NOMO-1 treated with dmso at 0.1 percent for 144 hours (cell line): ENCODE results near the gene LGR5.

ENCODE experiments used
- DNase-seq: peaks from one replicate; lab custom pipeline; 2025; ENCODE audit not compliant: unreplicated experiment; lab: John Stamatoyannopoulos, UW

The LGR5 gene, protein sequence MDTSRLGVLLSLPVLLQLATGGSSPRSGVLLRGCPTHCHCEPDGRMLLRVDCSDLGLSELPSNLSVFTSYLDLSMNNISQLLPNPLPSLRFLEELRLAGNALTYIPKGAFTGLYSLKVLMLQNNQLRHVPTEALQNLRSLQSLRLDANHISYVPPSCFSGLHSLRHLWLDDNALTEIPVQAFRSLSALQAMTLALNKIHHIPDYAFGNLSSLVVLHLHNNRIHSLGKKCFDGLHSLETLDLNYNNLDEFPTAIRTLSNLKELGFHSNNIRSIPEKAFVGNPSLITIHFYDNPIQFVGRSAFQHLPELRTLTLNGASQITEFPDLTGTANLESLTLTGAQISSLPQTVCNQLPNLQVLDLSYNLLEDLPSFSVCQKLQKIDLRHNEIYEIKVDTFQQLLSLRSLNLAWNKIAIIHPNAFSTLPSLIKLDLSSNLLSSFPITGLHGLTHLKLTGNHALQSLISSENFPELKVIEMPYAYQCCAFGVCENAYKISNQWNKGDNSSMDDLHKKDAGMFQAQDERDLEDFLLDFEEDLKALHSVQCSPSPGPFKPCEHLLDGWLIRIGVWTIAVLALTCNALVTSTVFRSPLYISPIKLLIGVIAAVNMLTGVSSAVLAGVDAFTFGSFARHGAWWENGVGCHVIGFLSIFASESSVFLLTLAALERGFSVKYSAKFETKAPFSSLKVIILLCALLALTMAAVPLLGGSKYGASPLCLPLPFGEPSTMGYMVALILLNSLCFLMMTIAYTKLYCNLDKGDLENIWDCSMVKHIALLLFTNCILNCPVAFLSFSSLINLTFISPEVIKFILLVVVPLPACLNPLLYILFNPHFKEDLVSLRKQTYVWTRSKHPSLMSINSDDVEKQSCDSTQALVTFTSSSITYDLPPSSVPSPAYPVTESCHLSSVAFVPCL

DNA sequence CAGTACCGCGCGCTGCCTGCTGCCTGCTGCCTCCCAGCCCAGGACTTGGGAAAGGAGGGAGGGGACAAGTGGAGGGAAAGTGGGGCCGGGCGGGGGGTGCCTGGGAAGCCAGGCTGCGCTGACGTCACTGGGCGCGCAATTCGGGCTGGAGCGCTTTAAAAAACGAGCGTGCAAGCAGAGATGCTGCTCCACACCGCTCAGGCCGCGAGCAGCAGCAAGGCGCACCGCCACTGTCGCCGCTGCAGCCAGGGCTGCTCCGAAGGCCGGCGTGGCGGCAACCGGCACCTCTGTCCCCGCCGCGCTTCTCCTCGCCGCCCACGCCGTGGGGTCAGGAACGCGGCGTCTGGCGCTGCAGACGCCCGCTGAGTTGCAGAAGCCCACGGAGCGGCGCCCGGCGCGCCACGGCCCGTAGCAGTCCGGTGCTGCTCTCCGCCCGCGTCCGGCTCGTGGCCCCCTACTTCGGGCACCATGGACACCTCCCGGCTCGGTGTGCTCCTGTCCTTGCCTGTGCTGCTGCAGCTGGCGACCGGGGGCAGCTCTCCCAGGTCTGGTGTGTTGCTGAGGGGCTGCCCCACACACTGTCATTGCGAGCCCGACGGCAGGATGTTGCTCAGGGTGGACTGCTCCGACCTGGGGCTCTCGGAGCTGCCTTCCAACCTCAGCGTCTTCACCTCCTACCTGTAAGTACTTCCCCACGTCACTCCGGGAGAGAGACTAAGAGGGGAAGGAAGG is at the start of gene LGR5:
LGR5 (plus strand) TSS at position 186 of the 732 bp plus-strand sequence; CDS start at position 469, 283 bp downstream.
- DNase-seq: no peak

DNA sequence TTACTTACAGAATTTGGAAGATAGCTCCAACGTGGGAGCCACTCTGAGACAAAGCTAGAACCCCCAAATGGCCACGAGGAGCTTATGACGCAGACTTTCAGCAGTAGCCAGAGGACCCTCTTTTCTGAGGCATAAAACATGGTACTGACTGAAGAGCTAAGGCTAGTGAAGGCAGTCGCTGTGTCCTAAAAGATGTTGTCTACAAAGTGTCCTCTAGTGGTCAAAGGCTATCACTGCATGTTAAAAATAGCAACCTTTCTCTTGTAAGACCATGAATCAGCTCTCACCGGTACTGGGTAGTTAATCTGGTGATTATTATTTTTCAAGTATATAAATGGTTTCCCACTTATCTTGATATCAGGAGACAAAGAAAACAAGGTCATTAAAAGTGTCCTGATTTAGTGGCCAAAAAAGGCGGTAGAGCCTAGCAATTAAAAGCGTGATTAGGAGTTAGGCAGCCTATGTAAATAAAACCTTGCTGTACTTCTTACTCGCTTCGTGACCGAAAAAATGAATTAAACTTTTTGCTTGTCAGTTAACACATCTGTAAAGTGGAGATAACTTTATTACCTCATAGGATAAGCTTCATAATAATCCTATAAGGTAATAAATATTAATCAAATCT is 47.0 kb upstream of the LGR5 start:
- peak; percentile 8 for DNase-seq

DNA sequence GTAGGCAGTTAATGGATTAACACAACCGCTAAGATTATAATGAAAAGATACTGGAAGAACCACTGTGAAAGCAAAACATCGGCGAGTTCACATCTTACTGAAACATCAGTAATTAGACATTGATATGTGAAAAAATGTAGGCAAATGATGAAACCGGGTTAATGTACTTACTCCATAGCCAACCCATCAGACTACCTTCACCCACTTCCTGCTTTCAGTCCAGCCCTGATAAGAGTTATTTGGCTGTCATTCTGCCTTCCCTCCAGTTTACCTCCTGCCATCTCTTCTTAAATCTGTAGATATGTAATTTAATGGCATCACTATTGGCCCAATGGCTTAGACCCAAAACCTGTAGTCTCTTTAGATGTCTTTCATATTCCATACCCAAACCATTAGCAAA is 46.0 kb upstream of the LGR5 start:
- DNase-seq: no peak

DNA sequence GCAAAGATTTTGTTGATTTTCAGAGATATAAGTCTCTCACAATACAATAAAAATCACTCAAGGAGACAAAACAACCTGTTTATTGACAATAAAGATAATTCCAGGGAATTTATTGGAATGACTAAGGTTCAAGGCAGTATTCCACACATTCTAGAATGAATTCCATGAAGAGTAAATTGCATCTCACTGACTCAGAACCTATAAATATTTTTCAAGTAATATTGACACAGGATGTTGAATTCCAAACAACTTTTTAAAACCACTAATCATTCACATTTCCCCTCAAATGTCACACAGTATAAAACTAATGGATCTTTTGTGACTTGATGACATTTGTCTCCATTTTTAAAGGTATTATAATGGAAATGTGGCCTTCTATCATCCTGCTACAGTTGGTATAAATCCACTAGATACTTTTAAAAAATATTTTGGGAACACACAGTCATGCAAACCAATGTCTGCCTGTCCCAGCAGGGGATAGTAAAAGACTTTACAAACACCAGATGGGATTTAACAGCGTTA is 42.1 kb upstream of the LGR5 start:
- no peak for DNase-seq

DNA sequence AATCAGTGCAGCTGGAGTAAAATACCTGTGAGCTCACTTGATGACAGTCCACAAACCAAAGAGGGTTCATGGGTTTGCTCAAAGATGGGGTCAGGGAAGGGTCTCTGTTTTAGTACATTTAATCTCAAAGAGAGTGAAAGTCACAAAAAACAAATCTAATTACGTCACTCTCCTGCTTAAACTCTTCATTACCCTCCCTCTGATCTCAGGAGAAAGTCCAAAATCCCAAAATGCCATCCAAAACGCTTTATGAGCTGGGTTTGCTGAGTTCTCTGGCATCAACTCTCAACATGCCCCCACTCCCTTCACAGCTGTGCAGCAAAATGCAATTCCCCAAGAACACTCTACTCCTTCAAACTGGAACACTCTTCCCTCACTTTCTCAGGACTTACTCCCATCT is 40.4 kb upstream of the LGR5 start:
- no peak for DNase-seq

DNA sequence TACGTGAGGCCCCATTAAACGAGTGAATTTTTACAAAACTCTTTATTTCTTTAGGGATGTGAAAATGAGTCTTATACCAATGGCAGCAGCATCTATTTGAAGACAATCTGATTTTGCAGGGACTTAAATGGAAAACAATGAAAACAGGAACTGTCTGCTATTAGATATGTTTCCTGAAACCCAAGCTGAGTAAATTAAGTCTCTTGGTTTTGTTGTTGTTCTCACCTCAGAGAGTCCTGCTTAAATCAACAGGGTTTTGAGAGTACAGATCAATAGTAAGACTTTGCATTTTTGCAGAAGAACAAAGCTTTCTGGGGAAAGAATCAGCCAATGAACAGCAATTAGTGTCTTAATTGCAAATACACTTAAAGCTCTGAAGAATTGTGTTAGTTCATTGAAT is 39.1 kb upstream of the LGR5 start:
- DNase-seq: no peak

DNA sequence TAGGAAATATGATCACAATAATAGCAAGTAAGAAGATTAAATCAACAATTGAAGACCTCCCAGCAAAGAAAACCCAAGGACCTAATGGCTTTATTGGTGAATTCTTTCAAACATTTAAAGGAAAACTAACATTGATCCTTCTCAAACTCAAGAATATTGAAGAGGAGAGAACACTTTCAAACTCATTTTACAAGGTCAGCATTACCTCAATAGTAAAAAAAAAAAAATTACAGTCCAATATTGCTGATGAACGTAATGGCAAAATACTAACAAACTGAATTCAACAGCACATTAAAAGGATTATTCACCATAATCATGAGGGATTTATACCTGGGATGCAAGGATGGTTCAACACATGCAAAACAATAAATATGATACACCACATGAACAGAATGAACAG is 33.7 kb upstream of the LGR5 start:
- no peak for DNase-seq

DNA sequence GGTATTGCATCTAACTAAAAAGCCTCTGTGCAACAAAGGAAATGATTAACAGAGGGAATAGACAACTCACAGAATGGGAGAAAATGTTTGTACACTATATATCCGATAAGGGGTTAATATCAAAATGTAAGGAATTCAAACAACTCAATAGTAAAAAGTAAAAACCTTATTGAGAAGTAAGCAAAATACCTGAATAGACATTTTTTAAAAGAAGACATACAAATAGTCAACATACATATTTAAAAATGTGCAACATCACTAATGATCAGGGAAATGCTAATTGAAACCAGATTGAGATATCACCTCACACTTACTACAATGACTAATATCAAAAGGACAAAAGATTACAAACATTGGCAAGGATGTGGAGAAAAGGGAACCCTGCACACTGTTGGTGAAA is 31.9 kb upstream of the LGR5 start:
- no peak for DNase-seq

DNA sequence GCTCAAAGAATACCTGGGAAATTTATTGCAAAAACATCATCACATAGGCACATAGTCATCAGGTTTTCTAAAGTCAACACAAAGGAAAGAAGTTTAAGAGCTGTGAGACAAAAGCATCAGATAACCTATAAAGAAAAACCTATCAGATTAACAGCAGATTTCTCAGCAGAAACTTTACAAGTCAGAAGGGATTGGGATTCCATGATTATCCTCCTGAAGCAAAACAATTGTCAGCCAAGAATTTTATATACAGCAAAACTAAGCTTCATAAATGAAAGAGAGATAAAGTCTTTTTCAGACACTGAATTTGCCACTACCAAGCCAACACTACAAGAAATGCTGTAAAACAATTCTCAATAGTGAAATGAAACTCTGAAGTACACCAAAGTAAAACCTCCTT is 28.8 kb upstream of the LGR5 start:
- DNase-seq: no peak

DNA sequence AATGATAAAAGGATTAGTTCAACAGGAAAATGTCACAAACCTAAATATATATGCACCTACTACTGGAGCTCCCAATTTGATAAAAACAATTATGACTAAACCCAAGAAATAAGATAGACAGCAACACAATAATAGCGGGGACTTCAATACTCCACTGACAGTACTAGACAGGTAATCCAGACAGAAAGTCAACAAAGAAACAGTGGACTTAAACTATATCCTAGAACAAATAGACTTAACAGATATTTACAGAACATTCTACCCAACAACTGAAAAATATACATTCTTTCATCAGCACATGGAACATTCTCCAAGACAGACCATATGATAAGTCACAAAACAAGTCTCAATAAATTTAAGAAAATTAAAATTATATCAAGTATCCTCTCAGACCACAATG is 28.0 kb upstream of the LGR5 start:
- DNase-seq: no peak

DNA sequence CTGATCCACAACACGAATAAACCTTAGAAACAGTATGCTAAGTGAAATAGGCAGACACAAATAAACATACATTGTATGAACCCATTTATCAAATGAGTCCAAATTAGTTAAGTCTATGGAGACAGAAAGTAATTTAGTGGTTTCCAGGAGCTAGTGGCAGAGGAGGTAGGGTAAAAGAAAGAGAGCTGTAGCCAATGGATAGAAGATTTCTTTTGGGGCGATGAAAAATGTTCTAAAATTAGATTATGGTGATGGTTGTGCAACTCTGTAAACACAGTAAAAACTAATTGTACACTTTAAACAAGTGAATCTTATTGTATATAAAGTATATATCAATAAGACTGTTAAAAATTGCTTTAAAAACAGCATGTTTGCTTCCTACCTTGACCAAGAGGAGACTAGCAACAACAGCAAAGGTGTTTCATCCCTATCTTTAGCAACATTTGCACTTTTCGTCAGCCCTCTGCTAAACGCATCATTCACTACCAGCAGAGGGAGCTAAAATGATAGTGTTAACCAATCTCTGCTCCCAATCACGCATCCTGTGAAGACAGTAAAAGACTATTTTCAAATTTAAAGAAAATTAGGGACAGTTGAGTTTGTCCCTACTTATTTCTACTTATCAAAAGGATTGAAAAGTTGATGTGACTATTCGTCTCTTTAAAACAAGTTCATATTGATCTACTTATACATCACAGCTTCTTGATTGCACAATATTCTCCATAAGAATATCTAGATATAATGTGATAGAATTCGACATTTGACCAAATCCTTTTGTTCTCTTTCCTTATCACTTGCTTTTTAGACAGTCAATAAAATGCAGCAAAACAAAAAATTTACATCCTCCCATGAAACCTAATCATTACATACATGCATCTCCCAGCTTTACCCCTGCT is 24.0 kb upstream of the LGR5 start:
- no peak for DNase-seq

DNA sequence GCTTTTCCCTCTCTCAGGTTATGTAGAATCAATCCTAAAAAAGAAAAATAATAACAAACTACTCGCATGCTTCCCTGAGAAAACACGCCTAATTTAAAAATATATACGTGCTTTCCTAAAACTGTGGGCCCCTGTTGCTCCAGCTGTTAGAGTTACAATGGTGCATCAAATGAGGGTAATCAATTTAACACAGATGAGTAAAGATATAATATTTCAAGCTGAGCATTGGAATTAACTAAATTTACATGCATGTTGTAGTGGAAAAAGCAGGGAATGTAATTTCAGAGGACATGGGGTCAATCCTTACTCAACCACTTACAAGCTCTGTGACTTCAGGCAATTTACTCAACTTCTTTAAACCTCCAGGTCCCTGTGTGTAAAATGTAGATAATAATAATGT is 22.4 kb upstream of the LGR5 start:
- DNase-seq: no peak

DNA sequence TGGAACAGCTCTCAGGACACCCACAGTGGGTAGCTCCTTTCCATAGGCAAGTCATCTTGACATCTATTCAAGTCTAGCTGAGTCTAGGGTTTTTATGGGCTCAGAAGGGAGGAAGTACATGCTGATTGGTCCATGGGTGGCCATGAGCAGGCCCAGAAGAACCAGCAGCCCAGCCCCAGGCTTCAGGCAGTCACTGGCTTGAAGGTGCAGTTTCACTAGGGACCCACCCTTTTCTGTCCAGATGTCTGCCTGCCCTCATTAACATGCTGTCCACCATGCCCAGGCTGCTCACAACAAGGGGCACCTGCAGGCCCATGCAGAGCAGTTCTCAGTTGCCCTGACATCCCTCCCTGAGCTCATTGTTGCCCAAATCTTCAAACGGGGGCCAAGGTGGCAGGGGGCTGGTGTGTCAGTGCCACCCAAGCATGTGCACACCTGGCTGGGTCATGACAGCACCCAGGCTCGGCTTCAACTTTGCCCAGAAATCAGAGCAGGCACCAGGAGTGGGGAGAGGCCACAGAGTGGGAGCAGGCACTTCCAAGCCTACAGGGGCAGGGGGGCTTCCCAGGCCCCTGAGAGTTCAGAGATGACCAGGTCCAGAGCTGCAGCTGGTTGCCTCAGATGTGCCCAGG is 18.7 kb upstream of the LGR5 start:
- DNase-seq: no peak

DNA sequence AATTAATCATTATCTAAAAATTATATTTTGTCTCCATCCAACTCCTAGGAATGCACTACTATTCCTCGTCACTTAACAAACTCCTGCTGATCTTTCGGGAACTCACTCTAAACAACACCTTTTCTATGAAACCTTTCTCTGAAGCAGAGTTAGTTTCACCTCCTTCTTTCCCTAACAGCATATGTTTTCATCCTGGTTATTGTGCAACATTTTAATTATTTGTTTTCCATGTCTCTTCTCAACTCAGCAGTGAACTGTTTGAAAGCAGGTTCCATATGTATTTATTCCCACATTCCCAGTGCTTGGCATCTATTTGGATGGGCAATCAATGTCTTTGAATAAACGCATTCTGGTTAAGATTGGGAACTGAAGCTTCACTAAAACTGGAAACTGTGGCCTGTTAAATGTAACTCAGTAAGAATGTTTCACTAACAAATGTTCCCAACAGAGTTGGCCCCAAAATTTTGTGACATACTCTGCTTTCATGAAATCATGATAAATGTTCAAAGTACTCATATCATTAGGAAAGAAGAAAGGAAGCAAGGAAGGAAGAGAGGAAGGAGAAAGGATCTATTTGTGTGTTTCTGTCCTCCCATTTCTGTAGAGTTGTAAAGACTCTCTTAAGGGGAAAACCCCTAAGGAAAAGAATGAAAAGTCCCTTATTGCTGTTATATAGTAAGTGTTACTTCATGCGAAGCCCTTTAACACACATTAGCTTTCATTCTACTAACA is 13.9 kb upstream of the LGR5 start:
- DNase-seq: no peak

DNA sequence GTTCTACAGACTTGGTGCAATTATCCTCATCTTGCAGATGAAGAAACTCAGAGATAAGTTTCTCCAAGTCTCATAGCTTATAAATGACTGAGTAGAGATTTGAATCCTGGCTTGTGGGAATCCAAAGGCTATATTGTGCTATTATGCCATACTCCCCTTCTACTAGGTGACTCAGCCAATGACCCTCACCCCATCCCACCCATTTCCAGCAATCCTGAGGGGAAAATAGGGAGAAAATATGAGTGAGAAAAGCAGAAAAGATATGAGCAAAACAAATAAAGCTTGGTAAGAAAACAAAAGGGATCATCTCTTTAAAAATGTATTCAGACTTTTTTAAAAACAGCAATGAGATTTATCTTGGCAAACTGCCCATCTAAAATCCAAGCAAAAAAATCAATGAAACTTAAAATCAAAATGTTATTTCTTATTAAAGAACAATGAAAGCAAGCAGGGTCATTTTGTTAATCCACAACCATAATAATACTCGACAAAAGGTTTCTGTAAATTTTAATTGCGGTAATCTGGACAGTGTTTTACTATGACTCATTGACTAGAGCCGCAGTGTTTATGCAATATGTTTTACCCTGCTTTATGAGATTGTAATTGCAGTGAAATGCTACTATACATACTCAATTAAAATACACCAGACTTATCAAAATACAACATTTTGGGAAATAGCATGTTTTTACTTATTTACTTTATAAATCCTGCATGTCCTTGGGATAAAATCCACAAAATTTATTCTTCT is 13.1 kb upstream of the LGR5 start:
- no peak for DNase-seq

DNA sequence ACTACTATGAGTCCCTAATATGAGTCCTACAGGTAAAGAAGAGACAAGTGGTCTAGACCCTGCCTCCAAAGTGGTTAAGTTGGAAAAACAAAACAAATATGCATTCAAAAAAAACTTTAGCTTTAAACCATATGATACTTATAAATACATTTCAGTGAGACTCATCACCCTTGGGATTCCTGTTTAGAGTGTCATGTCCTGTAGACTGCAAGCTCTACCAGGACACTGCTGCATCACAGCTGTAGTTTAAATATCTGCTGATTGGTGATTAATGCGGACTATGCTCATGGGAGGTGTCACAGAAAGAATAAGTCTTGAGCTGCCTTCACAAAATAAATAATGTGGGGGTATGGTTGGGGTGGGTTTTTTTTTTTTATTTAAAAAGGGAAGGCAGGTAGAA is 8.8 kb upstream of the LGR5 start:
- DNase-seq: no peak

DNA sequence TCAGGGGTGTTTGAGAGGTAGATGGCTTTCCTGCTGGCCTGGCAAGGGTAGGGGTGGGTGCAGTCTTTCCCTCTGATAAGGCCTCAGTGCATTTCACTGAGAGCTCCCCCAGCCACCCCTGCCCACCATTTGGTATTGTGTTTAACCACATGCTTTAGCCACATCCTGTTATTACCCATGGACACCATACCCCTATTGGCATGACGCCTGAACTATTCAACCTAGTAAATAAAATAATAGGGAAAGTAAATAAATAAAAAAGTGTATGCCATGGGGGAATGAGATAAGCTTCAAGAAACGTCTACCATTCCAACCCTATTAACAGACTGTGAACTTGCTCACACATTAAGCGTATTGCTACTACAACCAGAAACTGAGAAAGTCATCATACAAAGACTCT is 7.6 kb upstream of the LGR5 start:
- no peak for DNase-seq

DNA sequence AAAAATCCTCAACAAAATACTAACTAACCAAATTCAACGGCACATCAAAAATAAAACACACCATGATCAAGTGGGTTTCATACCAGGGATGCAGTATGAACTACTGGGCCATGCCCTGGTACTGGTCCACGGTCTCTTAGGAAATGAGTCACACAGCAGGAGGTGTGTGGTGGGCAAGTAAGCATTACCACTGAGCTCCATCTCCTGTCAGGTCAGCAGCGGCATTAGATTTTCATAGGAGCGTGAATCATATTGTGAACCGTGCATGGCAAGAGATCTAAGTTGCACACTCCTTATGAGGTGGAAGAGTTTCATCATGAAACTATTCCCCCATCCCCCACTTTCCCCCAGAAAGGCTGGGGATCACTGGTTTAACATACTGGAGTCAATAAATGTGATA is 6.7 kb upstream of the LGR5 start:
- DNase-seq: no peak
